ENCODE data around the gene C9orf43. TPM values are rescaled to one million over a fixed set of nuclear protein-coding genes. Genes with fewer than 3 reads are reported as not detected.
A peak's percentile ranks its signal among the peaks of the same experiment; 100 is the strongest.

Gene C9orf43
- total RNA-seq, 3 donors from 2014 or later (not counting 1 experiment from before 2014, with no cell fraction given), result 0.45 to 0.71 (median 0.50) TPM

DNA sequence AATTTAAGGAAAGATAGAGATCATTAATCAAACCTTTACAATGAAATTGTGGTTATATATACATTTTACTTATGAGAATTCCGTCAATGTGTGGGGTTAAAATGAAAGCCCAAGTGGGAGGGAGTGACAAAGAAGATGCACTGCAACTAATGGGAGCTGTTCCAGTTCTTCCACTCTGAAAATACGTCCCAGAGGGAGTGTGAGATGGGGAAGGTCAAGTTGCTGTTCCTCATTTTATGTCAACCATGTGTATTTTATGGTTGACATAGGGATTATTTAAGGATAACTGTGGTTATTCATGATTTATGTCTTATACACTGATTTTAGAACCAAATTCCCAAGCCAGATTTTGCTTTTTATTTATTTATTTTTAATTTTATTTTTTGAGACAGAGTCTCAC is 38.8 kb downstream of the C9orf43 start:
- peaks cover 0 to 5% of the 10 kb centered on the region in 2 donors for H3K4me1 Mint-ChIP-seq
- Histone ChIP-seq H3K4me1 (ENCODE audit: control insufficient read depth, insufficient read depth, low read length) (no peaks in the 10 kb centered on the region), H3K36me3 (ENCODE audit: control insufficient read depth, insufficient read depth, low read length) (no peaks in the 10 kb centered on the region), H3K4me3 (ENCODE audit: low read length) (no peak overlapping the region), H3K27ac (ENCODE audit: low read length) (no peak overlapping the region), H3K9me3 (ENCODE audit: control insufficient read depth, insufficient read depth, low read length) (no peaks in the 10 kb centered on the region), H3K27me3 (ENCODE audit: control insufficient read depth, insufficient read depth, low read length) (no peaks in the 10 kb centered on the region)
- H3K9me3 Mint-ChIP-seq, result no peaks in the 10 kb centered on the region
- intact Hi-C loops (cut with micrococcal nuclease), result no loop called here
- ATAC-seq (no peak), DNase-seq (no peak)
- H3K4me3 Mint-ChIP-seq, result no peak overlapping the region
- no peak overlapping the region for H3K27ac Mint-ChIP-seq
- no peaks in the 10 kb centered on the region for H3K27me3 Mint-ChIP-seq (ENCODE audit: low read depth in 2 of 2)
- no peaks in the 10 kb centered on the region for H3K36me3 Mint-ChIP-seq
- TF ChIP-seq, protein P1, sequence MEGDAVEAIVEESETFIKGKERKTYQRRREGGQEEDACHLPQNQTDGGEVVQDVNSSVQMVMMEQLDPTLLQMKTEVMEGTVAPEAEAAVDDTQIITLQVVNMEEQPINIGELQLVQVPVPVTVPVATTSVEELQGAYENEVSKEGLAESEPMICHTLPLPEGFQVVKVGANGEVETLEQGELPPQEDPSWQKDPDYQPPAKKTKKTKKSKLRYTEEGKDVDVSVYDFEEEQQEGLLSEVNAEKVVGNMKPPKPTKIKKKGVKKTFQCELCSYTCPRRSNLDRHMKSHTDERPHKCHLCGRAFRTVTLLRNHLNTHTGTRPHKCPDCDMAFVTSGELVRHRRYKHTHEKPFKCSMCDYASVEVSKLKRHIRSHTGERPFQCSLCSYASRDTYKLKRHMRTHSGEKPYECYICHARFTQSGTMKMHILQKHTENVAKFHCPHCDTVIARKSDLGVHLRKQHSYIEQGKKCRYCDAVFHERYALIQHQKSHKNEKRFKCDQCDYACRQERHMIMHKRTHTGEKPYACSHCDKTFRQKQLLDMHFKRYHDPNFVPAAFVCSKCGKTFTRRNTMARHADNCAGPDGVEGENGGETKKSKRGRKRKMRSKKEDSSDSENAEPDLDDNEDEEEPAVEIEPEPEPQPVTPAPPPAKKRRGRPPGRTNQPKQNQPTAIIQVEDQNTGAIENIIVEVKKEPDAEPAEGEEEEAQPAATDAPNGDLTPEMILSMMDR (IDR thresholded peaks at IDR 0.05), result no peak
- WGBS (ENCODE audit: insufficient coverage), result 79% methylated on average over 2 of the region's 2 CpGs

DNA sequence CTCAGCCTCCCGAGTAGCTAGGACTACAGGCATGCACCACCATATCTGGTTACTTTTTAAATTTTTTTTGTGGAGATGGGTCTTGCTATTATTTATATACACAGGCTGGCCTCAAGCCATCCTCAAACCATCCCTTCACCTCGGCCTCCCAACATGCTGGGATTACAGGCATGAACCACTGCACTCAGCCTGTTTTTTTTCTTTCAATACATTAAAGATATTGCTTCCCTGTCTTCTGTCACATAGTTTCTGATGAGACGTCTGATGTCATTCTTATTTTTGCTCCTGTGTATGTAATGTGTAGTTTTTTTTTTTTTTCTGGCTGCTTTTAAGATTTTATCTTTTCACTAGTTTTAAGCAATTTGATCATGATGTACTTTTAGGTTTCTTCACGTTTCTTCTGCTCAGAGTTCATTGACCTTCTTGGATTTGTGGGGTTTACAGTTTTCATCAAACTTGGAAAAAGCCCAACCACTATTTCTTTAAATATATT is 41.6 kb downstream of the C9orf43 start:
- no peaks in the 10 kb centered on the region for H3K27me3 Mint-ChIP-seq (ENCODE audit: low read depth in 2 of 2)
- H3K36me3 ChIP-seq (ENCODE audit: control insufficient read depth, insufficient read depth, low read length), result no peaks in the 10 kb centered on the region
- H3K4me1 Mint-ChIP-seq, result peaks cover 0 to 6% of the 10 kb centered on the region in 2 donors
- H3K27me3 ChIP-seq (ENCODE audit: control insufficient read depth, insufficient read depth, low read length), result no peaks in the 10 kb centered on the region
- H3K36me3 Mint-ChIP-seq, result no peaks in the 10 kb centered on the region
- intact Hi-C loops (cut with micrococcal nuclease), result no loop called here
- TF ChIP-seq, protein P1 (IDR thresholded peaks at IDR 0.05), result no peak
- no peak overlapping the region for H3K27ac ChIP-seq (ENCODE audit: low read length)
- no peaks in the 10 kb centered on the region for H3K4me1 ChIP-seq (ENCODE audit: control insufficient read depth, insufficient read depth, low read length)
- ATAC-seq (no peak), DNase-seq (no peak)
- no peak overlapping the region for H3K27ac Mint-ChIP-seq
- 100% methylated on average over 1 of the region's 4 CpGs for WGBS (ENCODE audit: insufficient coverage)
- no peak overlapping the region for H3K4me3 ChIP-seq (ENCODE audit: low read length)
- no peak overlapping the region for H3K4me3 Mint-ChIP-seq
- H3K9me3 ChIP-seq (ENCODE audit: control insufficient read depth, insufficient read depth, low read length), result no peaks in the 10 kb centered on the region
- no peaks in the 10 kb centered on the region for H3K9me3 Mint-ChIP-seq

DNA sequence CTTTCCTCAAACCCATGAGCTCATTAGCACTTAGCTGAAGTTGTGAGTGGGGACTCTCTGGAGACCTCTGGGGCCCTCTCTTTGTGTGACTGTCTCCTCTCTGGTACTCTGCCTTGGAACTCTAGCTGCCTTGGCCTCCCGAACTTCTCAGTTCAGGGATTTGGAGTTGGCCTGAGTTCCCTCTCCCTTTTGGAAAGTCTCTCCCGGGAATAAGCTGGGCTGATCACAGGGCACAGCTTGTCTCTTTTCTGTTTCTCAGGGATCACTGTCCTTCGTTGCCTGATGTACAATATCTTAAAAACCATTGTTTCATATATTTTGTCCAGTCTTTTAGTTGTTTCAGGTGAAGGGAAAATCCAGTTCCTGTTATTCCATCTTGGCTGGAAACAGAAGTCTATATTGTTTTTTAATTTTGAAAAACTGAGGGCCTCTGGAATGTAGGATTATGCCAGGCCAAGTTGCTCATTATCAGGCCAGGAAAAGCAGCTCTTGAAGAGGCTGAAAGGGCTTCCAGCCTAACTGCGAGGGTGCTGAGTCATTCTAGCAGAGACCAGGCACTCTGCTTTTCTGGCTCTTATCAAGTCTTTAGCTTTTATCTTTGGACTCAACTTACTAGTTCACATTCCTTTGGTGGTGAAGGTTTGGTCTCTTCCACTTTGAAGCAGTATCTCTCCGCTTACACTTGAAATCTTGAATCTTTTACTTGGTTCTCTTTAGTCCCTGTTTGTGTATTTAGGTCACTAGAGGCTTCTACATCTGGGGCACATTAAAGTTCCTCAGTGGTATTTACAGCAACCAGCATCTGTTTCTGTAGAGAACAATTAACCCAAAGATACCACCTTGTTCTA is 44.6 kb downstream of the C9orf43 start:
- intact Hi-C loops (cut with micrococcal nuclease), result no loop called here

More for the DNA sequence above, 44.6 kb downstream of the C9orf43 start:
- no peak for ATAC-seq
- Mint-ChIP-seq H3K4me3 (no peak overlapping the region), H3K4me1 (peaks cover 0 to 6% of the 10 kb centered on the region in 2 donors), H3K36me3 (no peaks in the 10 kb centered on the region), H3K9me3 (no peaks in the 10 kb centered on the region), H3K27ac (peak overlapping the region in 1 of 2 donors; percentile 37), H3K27me3 (ENCODE audit: low read depth in 2 of 2) (no peaks in the 10 kb centered on the region)
- 82% methylated on average over 5 of the region's 5 CpGs for WGBS (ENCODE audit: insufficient coverage)
- Histone ChIP-seq H3K27ac (ENCODE audit: low read length) (no peak overlapping the region), H3K27me3 (ENCODE audit: control insufficient read depth, insufficient read depth, low read length) (no peaks in the 10 kb centered on the region), H3K9me3 (ENCODE audit: control insufficient read depth, insufficient read depth, low read length) (no peaks in the 10 kb centered on the region), H3K36me3 (ENCODE audit: control insufficient read depth, insufficient read depth, low read length) (no peaks in the 10 kb centered on the region), H3K4me1 (ENCODE audit: control insufficient read depth, insufficient read depth, low read length) (no peaks in the 10 kb centered on the region), H3K4me3 (ENCODE audit: low read length) (no peak overlapping the region)
- no peak for DNase-seq
- TF ChIP-seq, protein P1 (IDR thresholded peaks at IDR 0.05), result no peak
